PFSK-1 (cell line): ENCODE data around the gene CHMP3.

Source experiments
- POLR2AphosphoS5 ChIP-seq: IDR thresholded peaks from 2 replicates; pipeline ENCODE4 v1.6.1; 2012; ENCODE audit warnings: low read depth, mild to moderate bottlenecking, control low read depth, low read length, moderate library complexity
- REST ChIP-seq, 2 experiments: IDR thresholded peaks; 2 replicates each; pipeline versions ENCODE4 v1.6.1 to v1.8.0; 2011 to 2012; ENCODE audit warnings: low read depth in 2 of 2, low read length in 2 of 2, control low read depth in 1 of 2, inconsistent platforms in 1 of 2, mild to moderate bottlenecking in 1 of 2, moderate library complexity in 1 of 2; ENCODE audit not compliant: insufficient read depth in 1 of 2
- SIN3A ChIP-seq: IDR thresholded peaks from 2 replicates; pipeline ENCODE4 v1.6.1; 2012; ENCODE audit warnings: mild to moderate bottlenecking, low read length, moderate library complexity, borderline replicate concordance; ENCODE audit not compliant: insufficient read depth

- no peak for TF ChIP-seq SIN3A
- no peak for TF ChIP-seq REST (IDR thresholded peaks at IDR 0.05; ENCODE audit: insufficient read depth in 1 of 2, low read depth in 2 of 2, low read length in 2 of 2)
- TF ChIP-seq POLR2AphosphoS5: no peak
Measured at GRCh38 chr2:86598966-86599365, 35.7 kb upstream of the CHMP3 start.
